GM12878 (cell line): ENCODE data around the gene DHDDS. TPM values are rescaled to one million over a fixed set of nuclear protein-coding genes. Genes with fewer than 3 reads are reported as not detected.

ENCODE experiments used
- ATAC-seq: fragments of 200-7000 bp; cut with Tn5 transposase; 3 replicates; pipeline ENCODE4 v1.9.1; 2020; ENCODE audit warnings: mild to moderate bottlenecking, moderate library complexity
- BruUV-seq: library from RNA; stranded (reverse); fragments of 400-500 nt; replicated peaks from 2 replicates; lab custom pipeline; 2021; lab: Mats Ljungman, UMichigan
- CTCF ChIA-PET: fragments of 300-600 bp; sonication (Branson Sonifier 250); formaldehyde crosslinking; extraction: SDS; loops from one replicate; lab custom pipeline; 2021; ENCODE audit warnings: inconsistent platforms; lab: Yijun Ruan, JAX
- POLR2A ChIA-PET: fragments of 350-600 bp; formaldehyde crosslinking; extraction: SDS; loops from one replicate; lab custom pipeline; 2021; ENCODE audit warnings: inconsistent platforms; lab: Charles Lee
- RAD21 ChIA-PET: fragments of 300-600 bp; sonication (Branson Sonifier 250); formaldehyde crosslinking; loops from one replicate; lab custom pipeline; 2023; ENCODE audit warnings: antibody characterized with exemption; ENCODE audit not compliant: unreplicated experiment; lab: Charles Lee
- SMC1A ChIA-PET: fragments of 300-600 bp; sonication (Branson Sonifier 250); formaldehyde crosslinking; loops from one replicate; lab custom pipeline; 2023; ENCODE audit not compliant: unreplicated experiment, uncharacterized antibody; lab: Charles Lee
- DNase-seq: peaks from one replicate; pipeline ENCODE4 v3.0.0-alpha.2; 2011; ENCODE audit warnings: low read depth, low spot score
- FAIRE-seq: peaks from 3 replicates; lab custom pipeline; 2011; peaks lifted over from hg19 to GRCh38; lab: Jason Lieb, UNC
- H2AFZ ChIP-seq: 2 replicates; pipeline ENCODE4 v1.6.0; 2011; ENCODE audit warnings: low read depth, low read length, control low read depth; ENCODE audit not compliant: control insufficient read depth
- H3K27ac ChIP-seq: 2 replicates; pipeline ENCODE4 v1.5.1; 2011; ENCODE audit warnings: control low read depth; ENCODE audit not compliant: control insufficient read depth, insufficient read depth
- H3K27me3 ChIP-seq, 2 experiments: replicated peaks in 1 of 2; 2 replicates each; pipeline versions ENCODE4 v1.6.0 to v1.6.1; 2011; ENCODE audit warnings: low read length in 1 of 2; ENCODE audit not compliant: control insufficient read depth in 2 of 2, insufficient read depth in 2 of 2
- H3K36me3 ChIP-seq, 2 experiments: 2 replicates each; pipeline ENCODE4 v1.5.1; 2011; ENCODE audit warnings: low read length in 1 of 2; ENCODE audit not compliant: control insufficient read depth in 2 of 2, insufficient read depth in 2 of 2
- H3K4me1 ChIP-seq: 2 replicates; pipeline ENCODE4 v1.6.1; 2011; ENCODE audit warnings: mild to moderate bottlenecking, low read length, moderate library complexity, mixed read lengths; ENCODE audit not compliant: control insufficient read depth, insufficient read depth
- H3K4me2 ChIP-seq: 2 replicates; pipeline ENCODE4 v1.6.0; 2011; ENCODE audit warnings: control low read depth; ENCODE audit not compliant: control insufficient read depth, insufficient read depth
- H3K4me3 ChIP-seq: fragments of 200-600 bp; sonication (generic); 2 replicates; pipeline ENCODE4 v1.5.1; 2016
- H3K79me2 ChIP-seq: 2 replicates; pipeline ENCODE4 v1.6.0; 2011; ENCODE audit warnings: low read length; ENCODE audit not compliant: control insufficient read depth, insufficient read depth
- H3K9ac ChIP-seq: 2 replicates; pipeline ENCODE4 v1.8.0; 2011; ENCODE audit warnings: low read length, control low read depth, mixed read lengths; ENCODE audit not compliant: control insufficient read depth, insufficient read depth
- H3K9me3 ChIP-seq: replicated peaks from 3 replicates; pipeline ENCODE4 v1.5.1; 2011; ENCODE audit warnings: mild to moderate bottlenecking, low read length; ENCODE audit not compliant: control insufficient read depth, insufficient read depth
- H4K20me1 ChIP-seq: 2 replicates; pipeline ENCODE4 v1.6.0; 2011; ENCODE audit not compliant: control insufficient read depth, insufficient read depth
- ATF2 ChIP-seq: IDR thresholded peaks from 2 replicates; pipeline ENCODE4 v1.6.1; 2012; ENCODE audit warnings: low read length, inconsistent platforms
- BCL3 ChIP-seq: IDR thresholded peaks from 2 replicates; pipeline ENCODE4 v1.6.1; 2011; ENCODE audit warnings: borderline replicate concordance, low read depth, mild to moderate bottlenecking, moderate library complexity, low read length; ENCODE audit not compliant: insufficient read depth, poor library complexity, severe bottlenecking
- ETV6 ChIP-seq, 2 experiments: fragments of 450-650 bp in 1 of 2; IDR thresholded peaks in 1 of 2; conservative IDR thresholded peaks in 1 of 2; 2 replicates each; pipeline ENCODE4 v1.6.1; 2014; ENCODE audit warnings: antibody characterized with exemption in 1 of 2, borderline replicate concordance in 1 of 2, low read depth in 1 of 2, mild to moderate bottlenecking in 1 of 2, moderate library complexity in 1 of 2
- FOS ChIP-seq: IDR thresholded peaks from 3 replicates; pipeline ENCODE4 v1.6.1; 2011; ENCODE audit warnings: borderline replicate concordance; ENCODE audit not compliant: insufficient read length; ENCODE audit errors: extremely low read depth
- IRF3 ChIP-seq: fragments of 450-650 bp; IDR thresholded peaks from 2 replicates; pipeline ENCODE4 v1.6.1; 2014; ENCODE audit warnings: mild to moderate bottlenecking
- LARP7 ChIP-seq: fragments of 450-650 bp; IDR thresholded peaks from 2 replicates; pipeline ENCODE4 v1.6.1; 2017; ENCODE audit warnings: mild to moderate bottlenecking
- MYB ChIP-seq: fragments of 150-350 bp; IDR thresholded peaks from 2 replicates; pipeline ENCODE4 v1.6.1; 2014; ENCODE audit warnings: mild to moderate bottlenecking, low read depth, low read length, borderline replicate concordance
- POLR2A ChIP-seq: IDR thresholded peaks from 2 replicates; pipeline ENCODE4 v1.6.1; 2011; ENCODE audit warnings: low read depth, mild to moderate bottlenecking, low read length
- REST ChIP-seq: IDR thresholded peaks from 2 replicates; pipeline ENCODE4 v1.6.1; 2012; ENCODE audit warnings: mild to moderate bottlenecking, low read depth, low read length
- WRNIP1 ChIP-seq: IDR thresholded peaks from 2 replicates; pipeline ENCODE4 v1.6.1; 2011; ENCODE audit warnings: low read depth, low read length, improper control_type of control experiment, borderline replicate concordance
- ZBED1 ChIP-seq: IDR thresholded peaks from 2 replicates; pipeline ENCODE4 v1.6.1; 2016; ENCODE audit warnings: borderline replicate concordance
- ZBTB33 ChIP-seq: fragments of 450-650 bp; IDR thresholded peaks from 2 replicates; pipeline ENCODE4 v1.6.1; 2017; ENCODE audit warnings: mild to moderate bottlenecking
- WGBS: methylation state at CpG from one replicate; pipeline ENCODE4 v1.1.6; 2016; ENCODE audit warnings: low lambda C conversion rate; ENCODE audit not compliant: insufficient replicate concordance, insufficient coverage; ENCODE audit errors: missing lambda C conversion rate; 5-methylcytosine and 5-hydroxymethylcytosine counted together
- in situ Hi-C: fragments of 300-500 bp; cut with MboI; formaldehyde crosslinking; loops from 9 replicates; pipeline ENCODE4 v1.14.3; 2018; ENCODE audit warnings: mixed read lengths
- intact Hi-C: fragments of 100-400 bp; cut with micrococcal nuclease; formaldehyde crosslinking; loops from one replicate; pipeline ENCODE4 v1.14.2; 2022; ENCODE audit not compliant: unreplicated experiment
- polyA plus RNA-seq, 11 experiments: library from polyadenylated mRNA; depleted of rRNA in 4 of 11; unstranded in 6 of 11; stranded (reverse) in 5 of 11; fragments of >200 nt; fragmentation: Nextera tagmentation in 4 of 11; fragmentation: Illumina TruSeq in 1 of 11; extraction: Ambion mirVana in 4 of 11; extraction: Trizol in 1 of 11; gene quantifications; 1 replicate in 1 of 11; 2 replicates in 10 of 11; pipeline versions ENCODE4 v1.2.1 to v1.2.3, GENCODE V29; 2011 to 2016; ENCODE audit warnings: inconsistent platforms in 2 of 11, missing spikeins in 2 of 11, low read depth in 1 of 11
- total RNA-seq, 4 experiments: library from RNA; depleted of rRNA in 3 of 4; stranded (reverse); fragments of >200 nt in 3 of 4; fragmentation: Illumina TruSeq in 1 of 4; extraction: Trizol in 1 of 4; gene quantifications; 2 replicates each; pipeline versions ENCODE4 v1.2.1 to v1.2.3, GENCODE V29; 2013 to 2021

The DHDDS gene
- total and polyA plus RNA-seq, 10 of the 15 experiments (the other 5 are each of a cell fraction or from before 2014, with no cell fraction given) = 22.7 to 47.5 (median 36.4) TPM

- ATAC-seq (no peak), FAIRE-seq (no peak), DNase-seq (no peak)
- no TSS peak for BruUV-seq
- H3K9me3 ChIP-seq = no peaks in the 10 kb centered on the region
- ChIA-PET SMC1A (interaction anchor here (0.5 to 1.7 kb wide), 4 partner anchors 11 to 98 kb away, joined by 3 to 8 read pairs (median 4); partner anchors contain the start of gene RPS6KA1), RAD21 (interaction anchor here (0.7 to 1.2 kb wide), 3 partner anchors 17 to 282 kb away, joined by 3 read pairs; no protein-coding TSS in a partner anchor), CTCF (interaction anchor here (1.4 to 3.0 kb wide), 2 partner anchors 17 to 21 kb away, joined by 4 to 9 read pairs; no protein-coding TSS in a partner anchor), POLR2A (interaction anchor here (0.7 to 1.5 kb wide), 4 partner anchors 10 to 324 kb away, joined by 3 to 4 read pairs (median 3); no protein-coding TSS in a partner anchor)
- no peaks in the 10 kb centered on the region for H3K36me3 ChIP-seq
- no peaks in the 10 kb centered on the region; a peak in 1 of 4 replicates for H3K27me3 ChIP-seq
- no peak overlapping the region for H3K27ac ChIP-seq
- no peak overlapping the region for H3K9ac ChIP-seq
- no peaks in the 10 kb centered on the region for H4K20me1 ChIP-seq
- peak overlapping the region; percentile 12; the same call in 1 of the 2 replicates for H2AFZ ChIP-seq
- no peak overlapping the region for H3K4me3 ChIP-seq
- intact Hi-C loops = no loop called here
- 76% methylated on average over 4 of the region's 4 CpGs for WGBS
- no peaks in the 10 kb centered on the region for H3K79me2 ChIP-seq
- H3K4me1 ChIP-seq = peaks cover 10% of the 10 kb centered on the region; the same call in 1 of the 2 replicates
- in situ Hi-C loops = no loop called here
- H3K4me2 ChIP-seq = no peak overlapping the region
- TF ChIP-seq FOS (no peak), MYB (no peak), BCL3 (no peak), ZBTB33 (no peak), ATF2 (no peak), POLR2A (no peak), ZBED1 (no peak), LARP7 (no peak), WRNIP1 (no peak), ETV6 (conservative IDR thresholded peaks at IDR 0.05 in 1 of 2, IDR thresholded peaks at IDR 0.05 in 1 of 2; ENCODE audit: borderline replicate concordance in 1 of 2, low read depth in 1 of 2) (no peak), IRF3 (no peak), REST (no peak)
Measured at GRCh38 chr1:26516987-26517765, 85.1 kb downstream of the DHDDS start.
